ENCODE measurements around the gene ACSL1. TPM values are rescaled to one million over a fixed set of nuclear protein-coding genes. Genes with fewer than 3 reads are reported as not detected.
"Not testable (repeated sequence)": the region's sequence is repeated elsewhere in the genome, so short reads cannot be mapped to it uniquely, and the experiment has no call there.

ACSL1 gene
- total RNA-seq, 4 donors from 2014 or later: 48.5 to 98.8 (median 55.3) TPM

DNA sequence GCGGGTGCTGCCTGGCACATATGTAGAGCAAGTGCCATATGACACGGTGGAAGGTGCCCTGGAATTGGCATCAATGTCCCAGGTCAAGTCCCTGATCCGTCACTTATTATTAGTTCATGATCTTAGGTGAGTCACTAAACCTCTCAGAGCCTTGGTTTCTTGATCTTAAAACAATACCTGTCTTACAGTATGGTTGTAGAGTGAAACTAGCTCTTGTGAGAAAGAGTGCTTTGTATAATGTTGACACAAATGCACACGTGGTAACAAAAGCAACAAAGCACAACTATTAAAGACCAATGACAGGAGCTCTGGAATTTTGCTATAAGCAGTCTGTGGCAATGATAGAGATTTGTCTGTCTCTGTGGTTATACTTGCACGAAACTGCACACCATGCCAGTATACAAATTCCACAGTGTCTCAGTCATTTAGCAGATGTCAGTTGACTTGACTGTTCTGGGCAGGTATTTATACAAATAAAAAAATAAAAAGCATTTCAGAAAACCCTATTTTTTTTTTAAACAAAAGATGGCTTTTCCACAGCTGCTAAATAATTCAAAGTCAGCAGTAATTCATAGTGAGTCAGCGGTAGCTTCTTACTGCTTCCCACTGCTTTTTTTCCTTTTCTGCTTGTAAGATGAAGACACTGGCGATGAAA is 19.7 kb upstream of the ACSL1 start:
- Histone ChIP-seq H3K36me3 (no peaks in the 10 kb centered on the region), H3K27me3 (peaks cover 15% of the 10 kb centered on the region), H3K27ac (no peak overlapping the region), H3K4me1 (no peaks in the 10 kb centered on the region), H3K9me3 (no peaks in the 10 kb centered on the region), H3K4me3 (no peak overlapping the region)
- TF ChIP-seq POLR2A (IDR thresholded peaks at IDR 0.05): no peak
- TF ChIP-seq CTCF (IDR thresholded peaks at IDR 0.05): no peak
- no peak for TF ChIP-seq EP300 (IDR thresholded peaks at IDR 0.05)
- TF ChIP-seq POLR2AphosphoS5 (IDR thresholded peaks at IDR 0.05): no peak
- 49 to 72% methylated on average over 4 to 7 of the region's 7 CpGs for WGBS, 2 donors (ENCODE audit: low coverage in 1 of 2)
- no peak for ATAC-seq

GRCh38 chr4:184844742-184845141 is 19.0 kb upstream of the ACSL1 start:
- Histone ChIP-seq H3K4me3 (no peak overlapping the region), H3K9me3 (no peaks in the 10 kb centered on the region), H3K36me3 (no peaks in the 10 kb centered on the region), H3K27me3 (peaks cover 15% of the 10 kb centered on the region), H3K4me1 (no peaks in the 10 kb centered on the region), H3K27ac (no peak overlapping the region)
- ATAC-seq: no peak
- WGBS, 2 donors (ENCODE audit: low coverage in 1 of 2): 50 to 100% methylated on average over 1 of the region's 1 CpG
- TF ChIP-seq CTCF (IDR thresholded peaks at IDR 0.05) (no peak), POLR2A (IDR thresholded peaks at IDR 0.05) (no peak), POLR2AphosphoS5 (IDR thresholded peaks at IDR 0.05) (no peak), EP300 (IDR thresholded peaks at IDR 0.05) (no peak)

- Histone ChIP-seq H3K9me3 (no peaks in the 10 kb centered on the region), H3K27ac (no peak overlapping the region), H3K27me3 (peaks cover 15% of the 10 kb centered on the region), H3K36me3 (no peaks in the 10 kb centered on the region), H3K4me3 (no peak overlapping the region), H3K4me1 (no peaks in the 10 kb centered on the region)
- TF ChIP-seq POLR2A (IDR thresholded peaks at IDR 0.05): no peak
- TF ChIP-seq EP300 (IDR thresholded peaks at IDR 0.05): no peak
- no peak for TF ChIP-seq CTCF (IDR thresholded peaks at IDR 0.05)
- no peak for ATAC-seq
- 65 to 71% methylated on average over 8 to 15 of the region's 16 CpGs for WGBS, 2 donors (ENCODE audit: low coverage in 1 of 2)
These were observed 18.3 kb upstream of the ACSL1 start for GRCh38 chr4:184843984-184844554.

- not testable (repeated sequence) for H3K27ac ChIP-seq, H3K4me1 ChIP-seq, ATAC-seq, H3K27me3 ChIP-seq, H3K36me3 ChIP-seq, H3K4me3 ChIP-seq, H3K9me3 ChIP-seq
- WGBS, 2 donors (ENCODE audit: low coverage in 1 of 2): 83% methylated on average over 5 of the region's 6 CpGs; no CpG with 5 or more reads in 1 of the 2 donors
These were observed 13.3 kb upstream of the ACSL1 start for GRCh38 chr4:184839075-184839399.

DNA sequence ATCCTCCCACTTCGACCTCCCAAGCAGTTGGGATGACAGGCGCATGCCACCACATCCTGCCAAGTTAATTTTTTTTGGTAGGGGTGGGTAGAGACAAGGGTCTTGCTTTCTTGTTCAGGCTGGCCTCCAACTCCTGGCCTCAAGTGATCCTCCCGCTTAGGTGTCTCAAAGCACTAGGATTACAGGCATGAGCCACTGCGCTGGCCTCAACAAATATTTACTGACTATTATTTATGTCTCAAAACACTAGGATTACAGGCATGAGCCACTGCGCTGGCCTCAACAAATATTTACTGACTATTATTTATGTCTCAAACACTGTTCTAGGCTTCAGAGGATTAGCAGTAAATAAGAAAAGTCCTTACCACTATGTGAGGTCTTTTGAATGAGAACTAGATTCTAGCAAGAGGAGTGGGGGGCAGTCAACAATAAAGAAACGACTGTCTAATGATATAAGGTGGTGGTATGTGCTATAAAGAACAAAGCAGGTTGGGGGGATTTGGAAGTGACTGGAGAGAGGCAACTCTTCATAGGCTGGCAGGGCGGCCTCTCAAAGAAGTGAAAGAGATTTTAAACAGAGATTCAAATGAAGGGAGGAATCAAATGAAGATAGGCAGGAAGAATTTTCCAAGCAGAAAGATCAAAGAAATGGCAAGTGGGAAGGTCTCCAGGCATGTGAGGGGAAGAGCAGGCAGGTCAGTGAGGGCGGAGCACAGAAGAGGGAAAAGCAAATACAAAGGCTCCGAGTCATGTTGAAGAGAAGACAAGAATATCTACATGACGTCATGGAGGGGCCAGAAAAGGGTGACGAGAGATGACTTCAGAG is 12.7 kb upstream of the ACSL1 start:
- TF ChIP-seq POLR2A (IDR thresholded peaks at IDR 0.05) (no peak), EP300 (IDR thresholded peaks at IDR 0.05) (no peak), POLR2AphosphoS5 (IDR thresholded peaks at IDR 0.05) (no peak), CTCF (IDR thresholded peaks at IDR 0.05) (no peak)
- 69 to 71% methylated on average over 9 to 11 of the region's 11 CpGs for WGBS, 2 donors (ENCODE audit: low coverage in 1 of 2)
- H3K4me1 ChIP-seq: no peaks in the 10 kb centered on the region
- H3K27me3 ChIP-seq: no peaks in the 10 kb centered on the region
- no peak overlapping the region for H3K4me3 ChIP-seq
- no peak for ATAC-seq
- H3K27ac ChIP-seq: no peak overlapping the region
- no peaks in the 10 kb centered on the region for H3K36me3 ChIP-seq
- no peaks in the 10 kb centered on the region for H3K9me3 ChIP-seq
